Panc1 (cell line): ENCODE measurements around the gene CD48. TPM values are rescaled to one million over a fixed set of nuclear protein-coding genes. Genes with fewer than 3 reads are reported as not detected.

Experiments
- ATAC-seq: fragments of 200-7000 bp; cut with Tn5 transposase; 2 replicates; pipeline ENCODE4 v1.9.1; 2020; ENCODE audit warnings: mild to moderate bottlenecking, moderate library complexity
- BruUV-seq: library from RNA; stranded (reverse); fragments of 400-500 nt; replicated peaks from 2 replicates; lab custom pipeline; 2021; lab: Mats Ljungman, UMichigan
- CTCF ChIA-PET: fragments of 300-600 bp; sonication (Branson Sonifier 250); formaldehyde crosslinking; loops from one replicate; lab custom pipeline; 2022; ENCODE audit warnings: antibody characterized with exemption; lab: Charles Lee
- POLR2A ChIA-PET: fragments of 300-600 bp; sonication (Branson Sonifier 250); formaldehyde crosslinking; loops from one replicate; lab custom pipeline; 2022; ENCODE audit warnings: antibody characterized with exemption; lab: Charles Lee
- DNase-seq: peaks from one replicate; pipeline ENCODE4 v3.0.0-alpha.2; 2010; ENCODE audit warnings: low read depth, low spot score
- H3K27ac ChIP-seq: 2 replicates; pipeline ENCODE4 v1.5.1; 2011; ENCODE audit warnings: mild to moderate bottlenecking, low read length, inconsistent platforms
- H3K27me3 ChIP-seq: fragments of 200-500 bp; sonication (Bioruptor generic); 2 replicates; pipeline ENCODE4 v1.6.0; 2014; ENCODE audit warnings: low read length, inconsistent platforms; ENCODE audit not compliant: control insufficient read depth, insufficient read depth
- H3K36me3 ChIP-seq: fragments of 200-500 bp; sonication (Bioruptor generic); 2 replicates; pipeline ENCODE4 v1.5.1; 2014; ENCODE audit warnings: inconsistent platforms, mild to moderate bottlenecking, low read length, moderate library complexity; ENCODE audit not compliant: control insufficient read depth, insufficient read depth
- H3K4me1 ChIP-seq: 2 replicates; pipeline ENCODE4 v1.5.1; 2011; ENCODE audit warnings: inconsistent platforms, mild to moderate bottlenecking, low read length, moderate library complexity; ENCODE audit not compliant: control insufficient read depth, insufficient read depth
- H3K4me3 ChIP-seq, 2 experiments: 2 replicates each; pipeline ENCODE4 v1.5.1; 2011 to 2012; ENCODE audit warnings: low read depth in 2 of 2, low read length in 2 of 2, mild to moderate bottlenecking in 2 of 2, inconsistent platforms in 1 of 2, moderate library complexity in 1 of 2
- H3K9me3 ChIP-seq: fragments of 200-500 bp; sonication (Bioruptor generic); 2 replicates; pipeline ENCODE4 v1.5.1; 2014; ENCODE audit warnings: low read depth, mild to moderate bottlenecking, inconsistent platforms, low read length, moderate library complexity; ENCODE audit not compliant: control insufficient read depth, insufficient read depth
- CTCF ChIP-seq: fragments of 450-650 bp; IDR thresholded peaks from 2 replicates; pipeline ENCODE4 v1.5.1; 2017; ENCODE audit warnings: mild to moderate bottlenecking
- POLR2AphosphoS5 ChIP-seq: IDR thresholded peaks from 2 replicates; pipeline ENCODE4 v1.6.1; 2012; ENCODE audit warnings: mild to moderate bottlenecking, low read depth, low read length, moderate library complexity
- SIN3A ChIP-seq: IDR thresholded peaks from 2 replicates; pipeline ENCODE4 v1.6.1; 2012; ENCODE audit warnings: low read depth, mild to moderate bottlenecking, low read length, moderate library complexity, borderline replicate concordance; ENCODE audit not compliant: insufficient read depth
- TCF7L2 ChIP-seq: IDR thresholded peaks from 2 replicates; pipeline ENCODE4 v1.6.1; 2011; ENCODE audit warnings: mild to moderate bottlenecking, low read depth, low read length, inconsistent platforms
- in situ Hi-C: cut with HindIII; loops from 2 replicates; pipeline ENCODE4 v1.10.0; 2016; ENCODE audit warnings: low sequenced_read_pairs, low pct_unique_long_range_greater_than_20kb
- intact Hi-C: fragments of 100-400 bp; cut with micrococcal nuclease; formaldehyde crosslinking; loops from one replicate; pipeline ENCODE4 v1.10.0; 2022; ENCODE audit not compliant: unreplicated experiment
- total RNA-seq: library from RNA; stranded (reverse); gene quantifications from one replicate; pipeline ENCODE4 v1.2.1, GENCODE V29; 2021; ENCODE audit not compliant: unreplicated experiment
- TF ChIP-seq, protein P1 (sequence below), 2 experiments: IDR thresholded peaks; 2 replicates each; pipeline ENCODE4 v1.6.1; 2011 to 2012; ENCODE audit warnings: low read depth in 2 of 2, control low read depth in 1 of 2, low read length in 1 of 2, mild to moderate bottlenecking in 1 of 2, moderate library complexity in 1 of 2; ENCODE audit not compliant: insufficient read depth in 1 of 2

Gene CD48
- total RNA-seq, 1 experiment from 2014 or later, result 0.67 TPM

DNA sequence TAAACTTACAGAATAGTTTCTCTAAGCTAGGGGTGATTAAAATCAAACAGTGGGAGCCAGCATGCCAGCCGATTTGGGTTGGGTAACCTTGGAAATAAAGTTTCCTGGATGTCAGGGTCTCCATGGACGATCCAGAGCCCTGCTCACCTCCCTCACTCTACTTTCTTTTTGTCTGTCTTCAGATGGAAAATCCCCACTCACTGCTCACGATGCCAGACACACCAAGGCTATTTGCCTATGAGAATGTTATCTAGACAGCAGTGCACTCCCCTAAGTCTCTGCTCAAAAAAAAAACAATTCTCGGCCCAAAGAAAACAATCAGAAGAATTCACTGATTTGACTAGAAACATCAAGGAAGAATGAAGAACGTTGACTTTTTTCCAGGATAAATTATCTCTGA is 41.3 kb upstream of the CD48 start:
- POLR2A ChIA-PET, result no interaction called here
- H3K4me1 ChIP-seq, result no peaks in the 10 kb centered on the region
- TF ChIP-seq, protein P1, sequence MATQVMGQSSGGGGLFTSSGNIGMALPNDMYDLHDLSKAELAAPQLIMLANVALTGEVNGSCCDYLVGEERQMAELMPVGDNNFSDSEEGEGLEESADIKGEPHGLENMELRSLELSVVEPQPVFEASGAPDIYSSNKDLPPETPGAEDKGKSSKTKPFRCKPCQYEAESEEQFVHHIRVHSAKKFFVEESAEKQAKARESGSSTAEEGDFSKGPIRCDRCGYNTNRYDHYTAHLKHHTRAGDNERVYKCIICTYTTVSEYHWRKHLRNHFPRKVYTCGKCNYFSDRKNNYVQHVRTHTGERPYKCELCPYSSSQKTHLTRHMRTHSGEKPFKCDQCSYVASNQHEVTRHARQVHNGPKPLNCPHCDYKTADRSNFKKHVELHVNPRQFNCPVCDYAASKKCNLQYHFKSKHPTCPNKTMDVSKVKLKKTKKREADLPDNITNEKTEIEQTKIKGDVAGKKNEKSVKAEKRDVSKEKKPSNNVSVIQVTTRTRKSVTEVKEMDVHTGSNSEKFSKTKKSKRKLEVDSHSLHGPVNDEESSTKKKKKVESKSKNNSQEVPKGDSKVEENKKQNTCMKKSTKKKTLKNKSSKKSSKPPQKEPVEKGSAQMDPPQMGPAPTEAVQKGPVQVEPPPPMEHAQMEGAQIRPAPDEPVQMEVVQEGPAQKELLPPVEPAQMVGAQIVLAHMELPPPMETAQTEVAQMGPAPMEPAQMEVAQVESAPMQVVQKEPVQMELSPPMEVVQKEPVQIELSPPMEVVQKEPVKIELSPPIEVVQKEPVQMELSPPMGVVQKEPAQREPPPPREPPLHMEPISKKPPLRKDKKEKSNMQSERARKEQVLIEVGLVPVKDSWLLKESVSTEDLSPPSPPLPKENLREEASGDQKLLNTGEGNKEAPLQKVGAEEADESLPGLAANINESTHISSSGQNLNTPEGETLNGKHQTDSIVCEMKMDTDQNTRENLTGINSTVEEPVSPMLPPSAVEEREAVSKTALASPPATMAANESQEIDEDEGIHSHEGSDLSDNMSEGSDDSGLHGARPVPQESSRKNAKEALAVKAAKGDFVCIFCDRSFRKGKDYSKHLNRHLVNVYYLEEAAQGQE (IDR thresholded peaks at IDR 0.05; ENCODE audit: insufficient read depth in 1 of 2, low read depth in 2 of 2, low read length in 1 of 2), result no peak
- TF ChIP-seq POLR2AphosphoS5, result no peak
- no peak for TF ChIP-seq TCF7L2
- TF ChIP-seq SIN3A, result no peak
- TF ChIP-seq CTCF, result no peak
- no TSS peak for BruUV-seq
- DNase-seq (no peak), ATAC-seq (no peak)
- intact Hi-C loops, result no loop called here
- H3K9me3 ChIP-seq, result no peaks in the 10 kb centered on the region
- CTCF ChIA-PET, result no interaction called here
- in situ Hi-C loops, result no loop called here
- H3K4me3 ChIP-seq, result no peak overlapping the region
- H3K27ac ChIP-seq, result no peak overlapping the region
- no peaks in the 10 kb centered on the region for H3K36me3 ChIP-seq
- peaks cover 13% of the 10 kb centered on the region for H3K27me3 ChIP-seq

- Histone ChIP-seq H3K9me3 (no peaks in the 10 kb centered on the region), H3K4me3 (no peak overlapping the region), H3K4me1 (no peaks in the 10 kb centered on the region), H3K27ac (no peak overlapping the region), H3K36me3 (no peaks in the 10 kb centered on the region), H3K27me3 (peaks cover 13% of the 10 kb centered on the region)
- in situ Hi-C loops (no loop called here), intact Hi-C loops (no loop called here)
- ChIA-PET POLR2A (no interaction called here), CTCF (no interaction called here)
- ATAC-seq, result no peak
- no TSS peak for BruUV-seq
- DNase-seq, result no peak
- TF ChIP-seq CTCF (no peak), POLR2AphosphoS5 (no peak), SIN3A (no peak), TCF7L2 (no peak)
- TF ChIP-seq, protein P1 (IDR thresholded peaks at IDR 0.05; ENCODE audit: insufficient read depth in 1 of 2, low read depth in 2 of 2, low read length in 1 of 2), result no peak
Observed at GRCh38 chr1:160752406-160752805, 40.8 kb upstream of the CD48 start.
